ENCODE measurements around the gene PRR23C.

- no peak for TF ChIP-seq CTCF (IDR thresholded peaks at IDR 0.05)
- TF ChIP-seq POLR2AphosphoS5 (IDR thresholded peaks at IDR 0.05; ENCODE audit: low read depth, low read length) = no peak
- TF ChIP-seq RFX5 (IDR thresholded peaks at IDR 0.05; ENCODE audit: low read length) = no peak
These were observed 49.1 kb upstream of the PRR23C start for GRCh38 chr3:139093840-139094239.
